ENCODE results near the gene TPPP2.
A peak's percentile ranks its signal among the peaks of the same experiment; 100 is the strongest.
"Not testable (repeated sequence)": the region's sequence is repeated elsewhere in the genome, so short reads cannot be mapped to it uniquely, and the experiment has no call there.

TPPP2 gene

DNA sequence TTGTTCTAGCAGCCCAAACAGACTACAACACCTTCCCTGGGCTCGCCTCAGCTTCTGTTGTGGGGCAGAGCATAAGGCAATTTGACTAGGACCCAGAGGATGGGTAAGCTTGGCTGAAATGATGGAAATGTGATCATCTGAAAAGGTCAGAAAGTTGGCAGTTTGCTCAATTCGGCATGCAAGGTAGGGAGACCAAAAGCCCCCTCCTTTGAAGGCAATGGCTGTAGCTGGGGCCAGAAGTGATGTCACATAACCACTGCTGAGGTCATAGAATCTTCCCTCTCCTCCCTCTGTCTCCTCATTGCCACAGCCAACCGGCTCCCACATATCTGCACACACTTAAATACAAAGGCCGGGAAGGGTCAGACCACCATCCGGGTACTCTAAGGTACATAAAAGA is at the start of gene TPPP2:
TPPP2 (plus strand) TSS at position 301 of the 400 bp plus-strand sequence. CDS start 365 bp downstream, outside the sequence.
- DNase-seq = no peak

DNA sequence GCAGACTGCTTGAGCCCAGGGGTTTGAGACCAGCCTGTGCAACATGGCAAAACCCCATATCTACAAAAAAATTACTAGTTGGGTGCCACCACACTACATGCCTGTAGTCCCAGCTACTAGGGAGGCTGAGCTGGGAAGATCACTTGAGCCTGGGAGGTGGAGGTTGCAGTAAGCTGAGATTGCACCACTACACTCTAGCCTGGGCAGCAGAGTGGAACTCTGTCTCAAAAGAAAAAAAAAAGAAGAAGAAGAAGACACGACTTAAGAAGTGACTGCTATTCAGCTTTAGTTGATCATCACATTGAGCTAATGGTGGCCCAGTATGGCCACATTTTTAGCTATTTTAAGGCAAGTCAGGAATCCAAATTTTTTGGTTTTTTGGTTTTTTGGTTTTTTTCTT is 49.1 kb upstream of the TPPP2 start:
- DNase-seq = no peak

DNA sequence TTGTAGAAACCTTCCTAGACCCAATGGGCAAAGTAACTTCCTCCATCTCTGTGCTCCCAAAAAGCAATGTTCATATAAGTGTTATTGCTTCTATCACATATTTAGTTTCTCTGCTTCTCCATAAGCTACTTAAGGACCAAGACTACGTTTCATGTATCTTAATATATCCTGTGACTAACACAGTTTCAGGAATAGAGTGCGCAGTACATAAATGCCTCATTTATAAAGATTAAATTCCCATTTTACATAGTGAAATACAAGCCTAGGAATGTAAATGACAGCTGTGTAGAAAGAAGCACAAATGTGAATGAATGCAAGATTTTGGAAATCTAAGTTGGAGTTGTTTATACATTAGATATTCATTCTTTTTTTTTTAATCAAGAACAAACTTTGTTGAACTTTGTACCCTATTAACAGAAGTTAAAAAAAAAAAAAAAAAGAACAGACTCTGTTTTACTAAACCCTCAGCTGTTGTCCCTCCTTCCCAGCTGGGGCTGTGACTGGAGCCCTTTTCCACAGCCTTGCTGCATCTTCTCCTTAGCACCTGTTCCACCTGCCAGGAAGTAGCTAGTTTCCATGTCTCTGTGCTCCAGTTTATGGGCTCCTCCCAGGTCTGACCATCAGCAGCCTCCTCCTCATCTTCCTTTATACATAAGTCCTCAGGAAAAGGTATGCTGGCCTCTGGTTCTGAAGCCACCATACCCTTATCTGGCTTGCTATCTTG is 47.2 kb upstream of the TPPP2 start:
- no peak for DNase-seq

DNA sequence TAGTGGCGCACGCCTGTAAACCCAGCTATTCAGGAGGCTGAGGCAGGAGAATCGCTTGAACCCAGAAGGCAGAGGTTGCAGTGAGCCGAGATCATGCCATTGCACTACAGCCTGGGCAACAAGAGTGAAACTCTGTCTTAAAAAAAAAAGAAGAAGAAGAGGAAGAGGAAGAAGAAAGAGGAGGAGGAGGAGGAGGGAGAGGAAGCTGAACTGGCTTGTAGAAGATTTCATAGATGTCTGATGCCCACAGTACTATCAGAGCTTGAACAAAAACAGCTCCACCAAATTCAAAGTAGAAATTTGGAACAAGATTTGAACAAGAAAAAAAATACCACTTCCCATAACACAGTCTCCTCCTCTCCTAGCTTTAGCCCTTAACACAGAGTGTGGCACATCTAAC is 44.4 kb upstream of the TPPP2 start:
- not testable (repeated sequence) for DNase-seq

DNA sequence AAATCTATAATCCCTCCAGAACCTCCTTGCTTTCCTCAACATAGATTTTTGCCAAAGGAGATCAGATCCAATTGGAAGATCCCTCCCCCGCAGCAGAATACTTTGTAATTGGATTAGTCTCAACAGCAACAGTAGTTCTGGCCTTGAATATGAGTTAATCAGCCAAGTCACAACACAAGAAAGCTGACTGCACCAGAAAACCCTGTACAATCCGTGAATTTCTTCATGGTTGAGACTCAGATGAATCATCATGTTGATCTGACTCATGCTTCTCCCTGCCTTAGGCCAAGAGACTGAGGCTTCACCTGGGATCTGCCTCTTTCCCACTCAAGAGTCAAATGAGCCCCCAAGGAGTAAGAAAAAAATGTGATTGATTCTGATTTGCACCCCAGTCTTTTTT is 43.2 kb upstream of the TPPP2 start:
- no peak for DNase-seq

DNA sequence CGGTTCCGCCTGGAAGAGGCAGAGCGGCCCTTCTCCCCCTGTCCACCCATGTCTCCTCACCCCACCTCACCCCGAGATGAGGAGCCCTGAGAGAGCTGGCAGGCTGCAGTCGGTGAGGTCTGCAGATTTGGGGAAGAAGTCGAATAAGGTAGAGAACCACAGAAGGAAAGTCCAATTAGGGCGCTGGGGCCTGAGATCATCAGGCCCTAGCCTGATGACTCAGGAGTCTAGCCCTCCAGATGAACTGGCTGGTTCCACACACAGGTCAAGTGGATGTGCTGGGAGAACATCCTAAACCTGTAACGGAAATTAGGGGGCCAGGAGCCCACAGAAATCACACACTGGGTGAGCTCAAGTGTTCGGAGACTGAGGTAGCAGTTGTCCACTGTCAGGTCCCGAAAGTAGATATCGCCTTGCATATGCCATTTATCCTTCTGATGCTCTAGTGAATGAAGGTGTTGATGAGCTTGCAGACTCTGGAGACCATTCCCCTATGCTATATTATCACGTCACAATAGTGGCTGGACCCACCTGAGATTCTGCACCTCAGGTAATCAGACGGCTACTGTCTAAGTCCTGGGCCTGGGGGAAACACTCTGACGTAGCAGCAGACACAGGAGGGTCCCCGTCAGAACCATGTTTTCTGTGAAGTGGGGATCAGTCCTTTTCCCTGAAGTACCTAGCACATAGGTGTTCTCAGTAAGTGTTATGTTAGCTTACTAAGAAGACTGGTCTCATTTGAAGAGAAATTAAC is 41.1 kb upstream of the TPPP2 start:
- no peak for DNase-seq

DNA sequence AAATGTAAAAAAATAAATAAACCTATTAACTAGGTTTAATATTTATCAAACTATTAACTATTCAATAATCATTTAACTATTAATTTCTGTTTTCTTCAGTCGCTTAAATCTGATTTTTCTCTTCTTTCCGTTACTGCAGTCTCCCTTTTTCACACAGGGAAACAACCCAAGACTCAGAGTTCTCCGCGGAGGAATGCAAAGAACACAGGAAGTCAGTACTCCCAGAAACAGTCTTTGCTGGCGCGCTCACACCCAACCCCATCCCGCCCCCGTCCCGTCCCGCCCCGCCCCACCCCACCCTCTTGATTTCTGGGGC is 40.6 kb upstream of the TPPP2 start:
- DNase-seq = no peak

DNA sequence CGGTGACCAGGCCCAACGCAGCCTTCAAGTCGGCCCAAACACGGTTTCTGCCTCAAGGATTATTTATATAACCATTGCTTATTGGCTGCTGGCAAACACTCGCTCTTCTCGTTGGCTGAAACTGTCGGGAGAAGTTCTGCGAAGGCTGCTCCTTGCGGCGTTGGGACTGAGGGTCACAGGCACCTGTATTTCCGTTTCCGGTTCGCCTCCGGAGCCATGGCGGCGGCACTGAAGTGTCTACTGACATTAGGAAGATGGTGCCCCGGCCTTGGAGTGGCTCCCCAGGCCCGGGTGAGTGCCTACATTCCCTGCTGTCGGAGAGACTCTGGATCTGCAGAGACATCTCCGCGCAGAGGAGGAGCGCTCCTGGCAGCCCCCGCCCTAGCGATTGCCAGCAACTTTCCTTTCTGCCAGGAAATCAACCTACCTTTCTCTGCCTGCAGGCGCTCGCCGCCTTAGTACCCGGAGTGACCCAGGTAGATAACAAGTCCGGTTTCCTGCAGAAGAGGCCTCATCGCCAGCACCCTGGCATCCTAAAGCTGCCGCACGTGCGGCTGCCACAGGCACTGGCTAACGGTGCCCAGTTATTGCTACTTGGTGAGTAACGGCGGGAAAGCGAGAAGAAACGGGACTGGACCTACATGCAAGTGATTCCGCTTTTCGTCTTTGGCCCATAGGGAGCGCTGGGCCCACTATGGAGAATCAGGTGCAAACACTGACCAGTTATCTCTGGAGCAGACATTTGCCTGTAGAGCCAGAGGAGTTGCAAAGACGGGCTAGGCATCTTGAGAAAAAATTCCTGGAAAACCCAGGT is 40.0 kb upstream of the TPPP2 start, which contains the start of gene METTL17:
METTL17 (plus strand) TSS at position 194 of the 814 bp plus-strand sequence; CDS start at position 217, 23 bp downstream.
- peak; percentile 99 for DNase-seq

DNA sequence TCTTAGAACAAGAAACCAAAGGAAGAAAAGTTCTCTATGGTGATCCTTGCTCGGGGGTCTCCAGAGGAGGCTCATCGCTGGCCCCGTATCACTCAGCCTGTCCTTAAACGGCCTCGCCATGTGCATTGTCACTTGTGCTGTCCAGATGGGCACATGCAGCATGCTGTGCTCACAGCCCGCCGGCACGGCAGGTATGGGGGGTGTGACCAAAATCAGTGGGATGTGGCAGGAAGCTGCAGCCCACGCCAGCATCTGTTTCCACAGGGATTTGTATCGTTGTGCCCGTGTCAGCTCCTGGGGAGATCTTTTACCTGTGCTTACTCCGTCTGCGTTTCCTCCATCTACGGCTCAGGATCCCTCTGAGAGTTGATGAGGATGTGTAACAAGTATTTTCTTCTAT is 33.5 kb upstream of the TPPP2 start:
- no peak for DNase-seq

DNA sequence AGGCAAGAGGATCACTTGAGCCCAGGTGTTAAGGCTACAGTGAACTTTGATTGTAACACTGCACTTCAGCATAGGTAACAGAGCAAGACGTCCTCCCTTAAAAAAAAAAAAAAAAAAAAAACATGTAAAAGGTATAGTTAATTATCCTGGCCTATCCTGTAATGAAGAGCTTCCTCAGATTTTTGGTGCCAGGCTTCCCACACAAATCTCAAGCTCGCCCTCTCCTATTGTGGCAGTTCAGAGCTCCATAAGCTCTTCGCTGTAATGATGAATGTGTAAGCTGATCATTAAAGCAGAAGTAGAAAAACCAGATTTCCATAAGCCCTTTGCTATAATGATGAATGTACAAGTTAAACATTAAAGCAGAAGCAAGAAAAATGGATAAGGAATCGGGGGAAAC is 32.9 kb upstream of the TPPP2 start:
- DNase-seq = no peak

DNA sequence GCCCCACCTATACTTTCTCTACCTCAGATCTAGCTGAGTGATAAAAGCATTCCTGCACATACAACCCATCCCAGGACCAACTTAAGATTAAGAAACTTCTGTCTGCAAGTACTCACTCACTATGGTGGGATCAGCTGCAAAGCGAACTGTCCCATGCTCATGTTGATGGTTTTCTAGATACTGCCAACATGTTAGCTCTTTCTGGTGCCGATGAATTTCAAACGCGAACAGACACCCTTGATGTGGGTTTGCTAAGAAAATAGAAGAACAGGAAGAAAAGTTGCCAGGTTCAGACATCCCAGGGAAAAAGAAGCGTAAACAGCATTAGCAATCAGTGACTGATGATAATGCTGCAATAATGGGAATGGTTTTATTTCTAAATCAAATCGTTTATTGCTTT is 32.5 kb upstream of the TPPP2 start:
- DNase-seq = no peak

DNA sequence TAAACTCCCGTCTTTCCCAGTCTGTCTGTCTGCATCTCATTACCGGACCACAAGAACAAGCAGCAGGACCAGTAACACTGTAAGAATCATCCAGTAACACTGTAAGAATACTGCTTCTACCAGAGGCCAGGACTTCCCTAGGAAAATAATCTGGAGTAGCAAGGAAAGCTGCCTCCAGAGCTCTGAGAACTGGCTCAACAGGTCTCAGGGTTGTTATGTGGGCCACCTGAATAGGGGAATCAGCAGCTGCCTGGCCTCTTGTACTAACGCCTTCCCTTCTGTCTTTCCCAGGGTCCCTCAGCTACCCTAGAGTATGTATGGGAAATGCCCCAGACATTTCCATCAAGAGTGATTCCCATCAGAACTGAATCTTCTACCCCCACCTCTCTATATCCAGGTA is 31.9 kb upstream of the TPPP2 start:
- no peak for DNase-seq

DNA sequence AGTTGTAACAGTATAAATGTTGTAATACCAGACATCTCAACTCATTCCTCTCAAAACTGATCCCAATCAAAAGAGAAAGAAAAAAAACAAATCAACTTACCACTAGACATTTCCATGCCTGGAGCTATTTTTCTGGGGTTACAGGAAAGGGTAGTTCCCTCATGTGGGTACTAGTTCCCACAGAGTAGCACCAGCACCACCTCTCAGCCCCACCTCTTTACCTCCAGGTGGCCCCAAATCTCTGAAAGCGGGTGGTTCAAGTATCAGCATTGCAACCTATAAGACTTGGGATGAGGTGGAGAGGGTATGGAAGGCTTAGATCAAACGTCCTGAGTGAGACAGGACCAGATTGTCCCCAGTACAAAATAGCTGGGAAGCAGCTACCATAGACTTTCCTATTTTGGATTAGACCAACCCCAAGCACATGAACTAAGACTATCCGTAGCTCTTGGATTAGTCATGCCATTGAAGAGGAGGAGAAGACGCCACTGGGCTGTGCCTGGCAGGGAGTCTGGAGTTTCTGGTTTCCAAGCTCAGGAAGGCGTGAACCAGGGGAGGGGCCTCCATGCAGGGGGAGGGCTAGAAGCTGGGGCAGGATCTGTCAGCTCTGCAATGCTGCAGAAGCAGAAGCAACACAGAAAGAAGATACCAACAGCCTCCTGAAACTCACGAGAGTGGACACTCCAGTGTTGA is 31.2 kb upstream of the TPPP2 start, which contains the start of gene SLC39A2:
SLC39A2 (plus strand) TSS at position 620 of the 693 bp plus-strand sequence. CDS start 154 bp downstream, outside the sequence.
- peak; percentile 6 for DNase-seq

DNA sequence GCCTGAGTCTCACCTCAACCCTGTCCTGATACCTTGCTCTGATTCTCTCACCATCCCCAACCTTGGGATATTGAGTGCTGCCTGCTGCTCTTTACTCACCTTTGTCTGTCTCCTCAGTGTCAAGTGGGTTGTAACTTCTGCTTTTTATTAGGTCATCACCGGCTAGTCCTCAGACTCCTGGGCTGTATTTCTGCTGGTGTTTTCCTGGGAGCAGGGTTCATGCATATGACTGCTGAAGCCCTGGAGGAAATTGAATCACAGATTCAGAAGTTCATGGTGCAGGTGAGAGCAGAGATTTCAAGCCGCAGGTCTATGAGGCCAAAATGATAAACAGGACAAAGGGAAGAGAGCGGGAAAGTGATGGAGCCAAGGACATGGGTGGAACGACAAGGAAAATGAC is 30.4 kb upstream of the TPPP2 start:
- DNase-seq = no peak

DNA sequence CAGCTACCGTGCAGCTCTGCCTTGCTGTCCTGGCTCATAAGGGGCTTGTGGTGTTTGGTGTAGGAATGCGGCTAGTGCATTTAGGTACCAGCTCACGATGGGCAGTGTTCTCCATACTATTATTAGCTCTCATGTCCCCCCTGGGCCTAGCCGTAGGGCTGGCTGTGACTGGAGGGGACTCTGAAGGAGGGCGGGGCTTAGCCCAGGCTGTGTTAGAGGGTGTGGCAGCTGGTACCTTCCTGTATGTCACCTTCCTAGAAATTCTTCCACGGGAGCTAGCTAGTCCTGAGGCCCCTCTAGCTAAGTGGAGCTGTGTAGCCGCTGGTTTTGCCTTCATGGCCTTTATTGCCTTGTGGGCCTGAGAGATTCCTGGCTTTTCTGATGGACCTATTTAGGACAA is 28.8 kb upstream of the TPPP2 start:
- DNase-seq = no peak

DNA sequence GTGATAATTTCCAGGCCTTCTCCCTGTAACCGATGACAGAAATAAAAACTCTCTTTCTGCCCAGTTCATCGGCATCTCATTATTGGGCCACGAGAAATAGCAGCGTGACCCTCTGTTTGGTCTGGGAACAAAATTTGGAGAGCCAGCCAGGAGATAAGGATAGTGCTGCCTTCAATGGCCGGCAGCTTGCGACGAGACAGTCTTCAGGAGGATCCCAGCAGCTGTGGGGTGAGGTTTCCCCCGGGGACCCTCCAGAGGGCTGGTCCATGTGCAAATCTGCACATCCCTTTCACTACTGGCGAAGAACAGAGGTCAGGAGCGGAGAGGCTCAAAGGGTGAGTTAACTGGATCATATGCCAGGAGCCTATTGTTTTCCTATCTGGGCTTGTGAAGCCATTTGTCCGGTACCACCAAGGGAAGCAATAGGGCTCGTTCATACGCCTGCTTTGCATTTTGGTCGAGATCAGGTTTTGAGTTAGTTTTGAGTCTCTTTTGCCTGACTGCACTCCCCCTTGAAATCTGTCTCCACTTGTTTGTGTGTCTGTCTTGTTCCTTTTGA is 26.1 kb upstream of the TPPP2 start:
- DNase-seq = no peak

DNA sequence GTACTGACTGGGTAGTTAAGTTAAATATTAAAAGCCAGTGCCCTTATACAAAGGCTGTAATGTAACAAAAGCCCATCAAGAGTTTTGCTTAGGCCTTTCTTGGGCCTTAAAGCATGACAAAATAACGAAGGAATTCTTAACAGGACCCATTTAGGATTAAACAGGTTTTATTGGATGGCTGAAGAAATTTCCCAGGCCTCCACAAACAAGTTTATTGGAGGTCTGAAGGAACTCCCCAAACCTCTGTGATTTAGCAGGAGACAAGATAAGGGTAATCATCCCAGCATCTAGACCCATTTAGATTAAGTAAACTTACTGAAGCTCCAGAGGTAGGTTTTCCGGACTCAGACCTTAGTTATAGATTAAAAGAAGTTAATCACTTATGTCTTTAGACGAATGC is 20.3 kb upstream of the TPPP2 start:
- not testable (repeated sequence) for DNase-seq

DNA sequence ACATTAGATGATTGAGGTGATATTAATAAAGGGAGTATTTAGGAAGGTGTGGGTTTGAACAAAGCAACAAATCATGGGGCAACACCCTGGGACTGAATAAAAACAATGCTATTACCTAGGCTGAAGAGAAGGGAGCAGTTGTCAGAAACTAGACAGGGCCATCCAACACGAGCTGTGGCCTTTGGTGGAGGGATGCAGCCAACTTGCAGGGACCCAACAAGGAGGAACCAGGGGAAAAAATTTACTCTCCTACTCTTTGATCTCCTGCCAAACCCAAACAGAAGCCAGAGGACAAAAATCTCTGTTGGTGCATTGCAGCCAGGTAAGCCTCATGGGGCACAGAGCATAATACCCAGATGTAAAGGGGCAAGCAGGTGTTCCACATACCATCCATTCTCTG is 18.9 kb upstream of the TPPP2 start:
- no peak for DNase-seq

DNA sequence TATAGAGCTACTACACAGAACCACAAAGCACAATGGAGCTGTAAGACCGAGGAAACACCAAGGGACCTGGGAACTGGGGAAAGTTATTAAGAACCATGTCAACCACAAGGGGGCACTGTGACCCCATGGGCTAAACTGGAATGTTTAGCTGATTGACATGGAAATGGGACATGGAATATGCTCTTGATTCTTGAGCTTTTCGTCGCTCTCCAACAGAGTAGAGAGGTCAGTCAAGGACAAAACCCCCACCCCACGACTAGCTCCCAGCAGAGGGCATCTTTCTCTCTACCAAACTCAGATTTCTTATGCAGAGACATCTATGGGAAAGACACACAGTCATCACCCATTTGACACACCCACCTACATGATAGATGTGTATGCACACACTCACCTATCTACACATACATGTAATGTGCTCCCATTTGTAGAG is 15.2 kb upstream of the TPPP2 start:
- peak; percentile 95 for DNase-seq

DNA sequence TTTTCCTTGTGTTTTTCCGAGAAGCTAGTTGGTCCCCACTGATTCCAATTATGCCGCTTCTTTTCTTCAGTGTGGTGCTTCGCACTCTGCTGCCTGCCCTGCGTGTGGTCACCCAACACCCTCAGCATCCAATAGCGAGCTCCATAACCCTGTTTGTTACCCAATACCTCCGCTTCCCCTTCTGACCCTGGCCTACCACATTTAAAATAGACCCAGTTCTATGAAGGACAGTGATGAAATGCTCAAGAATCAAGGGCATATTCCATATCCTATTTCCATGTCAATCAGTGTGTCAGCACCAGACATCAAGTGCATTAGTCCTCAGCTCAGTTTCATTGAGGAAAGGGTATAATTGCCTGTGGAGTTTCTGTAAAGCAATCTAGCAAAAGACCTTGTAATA is 14.7 kb upstream of the TPPP2 start:
- no peak for DNase-seq

DNA sequence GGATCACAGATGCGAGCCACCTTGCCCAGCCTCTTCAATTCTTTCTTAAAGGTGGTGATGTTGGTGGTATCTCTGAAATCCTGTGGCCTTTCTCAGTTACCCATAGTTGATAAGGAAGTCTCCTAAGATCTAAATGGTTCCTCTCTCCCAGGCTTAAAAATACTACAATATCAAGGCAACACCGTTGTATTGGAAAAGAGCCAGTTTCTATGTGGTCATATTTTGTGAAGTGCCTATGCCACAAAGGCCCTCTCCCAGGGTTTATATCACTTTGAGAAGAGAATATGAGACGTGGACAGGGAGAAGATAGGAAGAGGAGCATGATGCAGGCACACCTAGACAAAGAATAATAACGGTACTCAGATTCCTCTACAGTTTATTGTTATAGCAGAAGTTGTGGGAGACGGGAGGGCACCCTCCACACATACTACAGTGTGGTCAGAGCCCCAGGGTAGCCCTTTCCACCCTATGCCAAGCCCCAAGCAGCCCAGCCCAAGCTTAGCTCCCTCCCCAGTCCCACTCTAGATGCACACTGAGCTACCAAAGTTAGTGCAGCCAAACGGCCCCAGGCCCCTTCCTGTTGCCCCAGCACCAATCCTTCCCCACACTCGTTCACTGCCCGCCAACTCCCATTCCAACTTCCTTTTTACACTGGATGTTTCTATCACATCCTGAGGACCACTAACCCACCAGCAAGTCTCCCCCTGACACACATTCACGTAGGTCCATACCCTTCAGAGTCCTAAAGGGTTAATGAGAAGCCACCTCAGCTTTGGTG is 13.4 kb upstream of the TPPP2 start:
- DNase-seq = peak; percentile 45

Data from hematopoietic multipotent progenitor cell treated with erythropoietin and hydrocortisone succinate and interleukin-3 and kit ligand, for 6 days (in vitro differentiated cells).